Trophoblast cell (in vitro differentiated cells and primary cell): ENCODE measurements around the gene ADAM23.

ENCODE experiments used
- DNase-seq, 2 donors: peaks; one replicate each; pipeline ENCODE4 v3.0.0-alpha.2; 2016
- H2AFZ ChIP-seq: 2 replicates; pipeline ENCODE4 v1.6.1; 2013; ENCODE audit warnings: low read length, moderate library complexity, mild to moderate bottlenecking; ENCODE audit not compliant: insufficient read depth, poor library complexity
- H2AK5ac ChIP-seq: 2 replicates; pipeline ENCODE4 v1.6.1; 2013; ENCODE audit warnings: mild to moderate bottlenecking, low read length
- H2BK120ac ChIP-seq: 2 replicates; pipeline ENCODE4 v1.6.1; 2013; ENCODE audit warnings: low read length, mild to moderate bottlenecking, moderate library complexity; ENCODE audit not compliant: insufficient read depth, poor library complexity
- H2BK12ac ChIP-seq: 2 replicates; pipeline ENCODE4 v1.6.1; 2013; ENCODE audit warnings: mild to moderate bottlenecking, low read length, moderate library complexity
- H2BK5ac ChIP-seq: 2 replicates; pipeline ENCODE4 v1.6.1; 2013; ENCODE audit warnings: low read length, low read depth, moderate library complexity, mild to moderate bottlenecking; ENCODE audit not compliant: poor library complexity
- H3K14ac ChIP-seq: 2 replicates; pipeline ENCODE4 v1.6.1; 2013; ENCODE audit warnings: mild to moderate bottlenecking, low read length
- H3K18ac ChIP-seq: 2 replicates; pipeline ENCODE4 v1.6.1; 2013; ENCODE audit warnings: mild to moderate bottlenecking, low read length
- H3K23ac ChIP-seq: 2 replicates; pipeline ENCODE4 v1.6.1; 2013; ENCODE audit warnings: low read length
- H3K27ac ChIP-seq: 2 replicates; pipeline ENCODE4 v1.5.1; 2013; ENCODE audit warnings: low read depth, mild to moderate bottlenecking, inconsistent platforms, low read length, moderate library complexity
- H3K27me3 ChIP-seq: 2 replicates; pipeline ENCODE4 v1.6.1; 2013; ENCODE audit warnings: inconsistent platforms, mild to moderate bottlenecking, low read length, moderate library complexity; ENCODE audit not compliant: insufficient read depth
- H3K36me3 ChIP-seq, 2 experiments: 1 replicate in 1 of 2; 2 replicates in 1 of 2; pipeline ENCODE4 v1.6.1; 2013; ENCODE audit warnings: low read length in 2 of 2, mild to moderate bottlenecking in 2 of 2, moderate library complexity in 1 of 2; ENCODE audit not compliant: insufficient read depth in 2 of 2, control insufficient read depth in 1 of 2
- H3K4ac ChIP-seq: 2 replicates; pipeline ENCODE4 v1.6.1; 2013; ENCODE audit warnings: low read depth, mild to moderate bottlenecking, low read length, moderate library complexity
- H3K4me1 ChIP-seq, 2 experiments: 1 replicate in 1 of 2; 2 replicates in 1 of 2; pipeline ENCODE4 v1.6.1; 2013; ENCODE audit warnings: low read length in 2 of 2, mild to moderate bottlenecking in 2 of 2, moderate library complexity in 1 of 2; ENCODE audit not compliant: insufficient read depth in 2 of 2, control insufficient read depth in 1 of 2
- H3K4me2 ChIP-seq: 2 replicates; pipeline ENCODE4 v1.6.1; 2013; ENCODE audit warnings: inconsistent platforms, mild to moderate bottlenecking, low read length, moderate library complexity
- H3K4me3 ChIP-seq: 2 replicates; pipeline ENCODE4 v1.5.1; 2013; ENCODE audit warnings: mild to moderate bottlenecking, low read depth, low read length, inconsistent platforms
- H3K79me1 ChIP-seq: one replicate; pipeline ENCODE4 v1.6.1; 2013; ENCODE audit warnings: low read length
- H3K79me2 ChIP-seq: 2 replicates; pipeline ENCODE4 v1.6.1; 2013; ENCODE audit warnings: low read length, mild to moderate bottlenecking; ENCODE audit not compliant: control insufficient read depth, insufficient read depth, poor library complexity
- H3K9ac ChIP-seq: 2 replicates; pipeline ENCODE4 v1.6.1; 2013; ENCODE audit warnings: mild to moderate bottlenecking, low read length
- H3K9me3 ChIP-seq: 2 replicates; pipeline ENCODE4 v1.6.1; 2013; ENCODE audit warnings: low read depth, mild to moderate bottlenecking, control low read depth, inconsistent platforms, low read length; ENCODE audit not compliant: insufficient read depth
- H4K12ac ChIP-seq: 2 replicates; pipeline ENCODE4 v1.6.1; 2013; ENCODE audit warnings: low read depth, mild to moderate bottlenecking, low read length, moderate library complexity
- H4K8ac ChIP-seq: 2 replicates; pipeline ENCODE4 v1.6.1; 2013; ENCODE audit warnings: low read depth, mild to moderate bottlenecking, low read length, moderate library complexity
- H4K91ac ChIP-seq: one replicate; pipeline ENCODE4 v1.6.1; 2013; ENCODE audit warnings: low read depth, mild to moderate bottlenecking, low read length, moderate library complexity
- WGBS: extraction: QIAGEN DNeasy Blood & Tissue Kit; methylation state at CpG from one replicate; pipeline ENCODE4 v1.1.7; 2013; ENCODE audit warnings: missing lambda C conversion rate; ENCODE audit not compliant: insufficient read length, insufficient coverage; ENCODE audit errors: extremely low coverage; 5-methylcytosine and 5-hydroxymethylcytosine counted together

The ADAM23 gene

DNA sequence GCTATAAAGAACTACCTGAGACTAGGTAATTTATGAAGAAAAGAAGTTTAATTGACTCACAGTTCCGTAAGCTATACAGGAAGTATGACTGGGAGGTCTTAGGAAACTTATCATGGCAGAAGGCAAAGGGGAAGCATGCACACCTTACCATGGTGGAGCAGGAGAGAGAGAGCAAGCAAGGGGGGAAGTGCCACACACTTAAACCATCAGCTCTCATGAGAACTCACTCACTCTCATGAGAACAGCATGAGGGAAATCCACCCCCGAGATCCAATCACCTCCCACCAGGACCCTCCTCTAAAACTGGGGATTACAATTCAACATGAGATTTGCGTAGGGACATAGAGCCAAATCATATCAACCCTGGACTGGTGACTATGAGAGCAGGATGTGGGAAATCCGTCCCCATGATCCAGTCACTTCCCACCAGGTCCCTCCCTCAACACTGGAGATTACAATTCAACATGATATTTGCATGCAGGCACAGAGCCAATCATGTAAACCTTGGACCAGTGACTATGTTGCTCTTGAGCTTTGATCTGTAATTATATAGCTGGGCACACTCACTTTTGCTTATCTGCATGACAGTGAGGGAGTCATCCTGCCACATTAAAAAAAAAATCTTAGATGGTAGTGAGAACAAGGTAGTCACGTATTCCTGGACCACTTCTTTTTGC is 12.9 kb downstream of the ADAM23 start:
- no CpG with 5 or more reads among the region's 5 CpGs for WGBS
- Histone ChIP-seq H3K79me1 (no peaks in the 10 kb centered on the region), H2BK5ac (no peak overlapping the region), H4K8ac (no peak overlapping the region), H2BK12ac (no peak overlapping the region), H3K4me1 (no peaks in the 10 kb centered on the region), H3K4ac (no peak overlapping the region), H3K9ac (no peak overlapping the region), H3K36me3 (no peaks in the 10 kb centered on the region), H3K27ac (no peak overlapping the region), H4K91ac (no peak overlapping the region), H3K4me3 (no peak overlapping the region), H3K23ac (no peak overlapping the region), H3K27me3 (no peaks in the 10 kb centered on the region), H2AK5ac (no peak overlapping the region), H2BK120ac (no peak overlapping the region), H3K4me2 (no peak overlapping the region), H4K12ac (no peak overlapping the region), H3K79me2 (no peaks in the 10 kb centered on the region), H2AFZ (no peak overlapping the region), H3K14ac (no peak overlapping the region), H3K18ac (no peak overlapping the region), H3K9me3 (no peaks in the 10 kb centered on the region)
- no peak for DNase-seq

DNA sequence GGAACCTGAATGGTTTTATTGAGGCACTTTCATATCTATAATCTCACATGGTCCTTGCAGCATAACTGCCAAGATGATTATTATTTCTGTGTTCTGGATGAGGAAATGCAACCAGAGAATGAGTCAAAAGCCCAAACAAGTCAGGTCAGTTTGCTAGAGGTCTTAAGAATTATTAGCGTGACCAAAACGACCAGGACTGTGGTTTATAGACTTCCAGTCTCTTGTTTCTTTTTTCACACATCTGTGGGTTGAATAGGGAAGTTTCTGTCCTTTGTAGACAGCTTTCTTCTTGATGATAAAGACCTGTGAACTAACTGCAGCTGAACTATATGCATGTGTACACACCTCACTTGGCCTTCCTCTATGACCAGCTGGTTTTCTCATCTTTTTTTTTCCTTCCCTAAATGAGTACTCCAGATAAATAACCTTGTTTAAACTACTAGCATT is 13.9 kb downstream of the ADAM23 start:
- Histone ChIP-seq H3K27me3 (no peaks in the 10 kb centered on the region), H3K79me1 (no peaks in the 10 kb centered on the region), H2BK12ac (no peak overlapping the region), H4K91ac (no peak overlapping the region), H3K23ac (no peak overlapping the region), H3K36me3 (no peaks in the 10 kb centered on the region), H2BK5ac (no peak overlapping the region), H2BK120ac (no peak overlapping the region), H3K79me2 (no peaks in the 10 kb centered on the region), H2AFZ (no peak overlapping the region), H3K4ac (no peak overlapping the region), H3K4me2 (no peak overlapping the region), H3K27ac (no peak overlapping the region), H3K4me3 (no peak overlapping the region), H3K9ac (no peak overlapping the region), H3K18ac (no peak overlapping the region), H3K4me1 (no peaks in the 10 kb centered on the region), H2AK5ac (no peak overlapping the region), H4K8ac (no peak overlapping the region), H4K12ac (no peak overlapping the region), H3K9me3 (no peaks in the 10 kb centered on the region), H3K14ac (no peak overlapping the region)
- DNase-seq = peak in 1 of 2 donors; percentile 17
- WGBS = no CpG with 5 or more reads among the region's 2 CpGs

DNA sequence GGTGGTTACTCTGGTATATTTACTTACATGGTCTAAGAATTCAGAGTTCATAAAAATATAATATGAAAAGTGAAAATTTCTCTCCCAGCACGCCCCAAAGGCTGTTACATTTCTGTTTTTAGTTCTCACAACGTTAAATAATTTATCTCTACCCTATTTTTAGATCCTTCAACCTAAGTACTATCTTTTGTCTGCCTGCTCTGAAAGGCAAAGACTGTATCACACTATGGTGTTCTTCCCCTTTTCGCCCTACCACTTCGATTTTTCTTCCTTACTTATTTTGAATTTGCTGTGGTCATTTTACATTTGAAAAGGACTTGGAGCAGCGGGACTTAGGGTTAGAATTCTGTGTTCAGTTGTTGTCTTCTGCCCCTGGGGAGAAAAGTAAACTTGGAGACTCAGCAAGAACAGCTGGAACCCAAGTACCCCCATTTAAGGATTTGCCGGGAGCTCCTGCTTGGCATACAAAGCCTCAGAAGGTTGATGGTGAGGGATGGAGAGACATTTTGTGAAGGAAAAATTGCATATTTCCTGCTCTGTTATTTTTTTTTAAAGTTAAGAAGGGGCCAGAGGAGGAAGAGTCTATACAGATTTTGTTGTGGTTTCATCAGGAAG is 19.0 kb downstream of the ADAM23 start:
- Histone ChIP-seq H2BK12ac (no peak overlapping the region), H2AK5ac (no peak overlapping the region), H3K4me1 (no peaks in the 10 kb centered on the region), H3K4ac (no peak overlapping the region), H3K4me2 (no peak overlapping the region), H3K4me3 (no peak overlapping the region), H4K12ac (no peak overlapping the region), H3K27me3 (no peaks in the 10 kb centered on the region), H3K79me1 (no peaks in the 10 kb centered on the region), H3K18ac (no peak overlapping the region), H2AFZ (no peak overlapping the region), H2BK120ac (no peak overlapping the region), H3K79me2 (no peaks in the 10 kb centered on the region), H3K36me3 (no peaks in the 10 kb centered on the region), H4K91ac (no peak overlapping the region), H3K23ac (no peak overlapping the region), H3K14ac (no peak overlapping the region), H2BK5ac (no peak overlapping the region), H3K9me3 (no peaks in the 10 kb centered on the region), H3K27ac (no peak overlapping the region), H4K8ac (no peak overlapping the region), H3K9ac (no peak overlapping the region)
- DNase-seq = no peak
- WGBS = no CpG with 5 or more reads among the region's 6 CpGs

DNA sequence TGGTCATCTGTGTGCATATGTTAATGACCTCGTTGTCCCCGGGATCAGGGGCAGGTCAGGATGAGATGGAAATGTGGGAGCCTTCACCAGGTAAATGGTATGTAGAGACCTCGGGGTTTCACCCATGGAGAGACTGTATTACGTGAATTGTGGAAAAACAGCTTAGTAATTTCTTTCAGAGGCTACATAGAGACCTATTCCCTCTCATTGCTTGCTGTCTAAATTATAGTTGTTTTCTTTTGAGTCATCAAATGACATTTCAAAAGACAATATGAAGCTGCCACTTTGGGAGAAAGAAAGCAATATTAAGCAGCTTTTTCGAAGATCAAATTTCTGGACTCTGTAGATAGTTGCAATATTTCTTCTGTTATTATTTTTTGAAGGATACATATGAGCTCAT is 20.4 kb downstream of the ADAM23 start:
- WGBS = no CpG with 5 or more reads among the region's 5 CpGs
- H3K9me3 ChIP-seq = peaks cover 2% of the 10 kb centered on the region
- no peak overlapping the region for H4K12ac ChIP-seq
- no peaks in the 10 kb centered on the region for H3K79me2 ChIP-seq
- no peak overlapping the region for H2BK120ac ChIP-seq
- H3K14ac ChIP-seq = no peak overlapping the region
- no peaks in the 10 kb centered on the region for H3K27me3 ChIP-seq
- no peaks in the 10 kb centered on the region for H3K36me3 ChIP-seq
- no peak overlapping the region for H3K9ac ChIP-seq
- no peak overlapping the region for H2BK5ac ChIP-seq
- no peak overlapping the region for H2AFZ ChIP-seq
- H2AK5ac ChIP-seq = no peak overlapping the region
- DNase-seq = no peak
- H4K8ac ChIP-seq = no peak overlapping the region
- no peak overlapping the region for H4K91ac ChIP-seq
- no peak overlapping the region for H3K4me2 ChIP-seq
- no peak overlapping the region for H3K23ac ChIP-seq
- H3K4me1 ChIP-seq = no peaks in the 10 kb centered on the region
- H3K18ac ChIP-seq = no peak overlapping the region
- no peak overlapping the region for H3K4me3 ChIP-seq
- H3K27ac ChIP-seq = no peak overlapping the region
- H2BK12ac ChIP-seq = no peak overlapping the region
- H3K79me1 ChIP-seq = no peaks in the 10 kb centered on the region
- no peak overlapping the region for H3K4ac ChIP-seq
